ENCODE data around the gene METRN. TPM values are rescaled to one million over a fixed set of nuclear protein-coding genes. Genes with fewer than 3 reads are reported as not detected.

The METRN gene
- total RNA-seq, 1 experiment from 2014 or later: 69.5 TPM

DNA sequence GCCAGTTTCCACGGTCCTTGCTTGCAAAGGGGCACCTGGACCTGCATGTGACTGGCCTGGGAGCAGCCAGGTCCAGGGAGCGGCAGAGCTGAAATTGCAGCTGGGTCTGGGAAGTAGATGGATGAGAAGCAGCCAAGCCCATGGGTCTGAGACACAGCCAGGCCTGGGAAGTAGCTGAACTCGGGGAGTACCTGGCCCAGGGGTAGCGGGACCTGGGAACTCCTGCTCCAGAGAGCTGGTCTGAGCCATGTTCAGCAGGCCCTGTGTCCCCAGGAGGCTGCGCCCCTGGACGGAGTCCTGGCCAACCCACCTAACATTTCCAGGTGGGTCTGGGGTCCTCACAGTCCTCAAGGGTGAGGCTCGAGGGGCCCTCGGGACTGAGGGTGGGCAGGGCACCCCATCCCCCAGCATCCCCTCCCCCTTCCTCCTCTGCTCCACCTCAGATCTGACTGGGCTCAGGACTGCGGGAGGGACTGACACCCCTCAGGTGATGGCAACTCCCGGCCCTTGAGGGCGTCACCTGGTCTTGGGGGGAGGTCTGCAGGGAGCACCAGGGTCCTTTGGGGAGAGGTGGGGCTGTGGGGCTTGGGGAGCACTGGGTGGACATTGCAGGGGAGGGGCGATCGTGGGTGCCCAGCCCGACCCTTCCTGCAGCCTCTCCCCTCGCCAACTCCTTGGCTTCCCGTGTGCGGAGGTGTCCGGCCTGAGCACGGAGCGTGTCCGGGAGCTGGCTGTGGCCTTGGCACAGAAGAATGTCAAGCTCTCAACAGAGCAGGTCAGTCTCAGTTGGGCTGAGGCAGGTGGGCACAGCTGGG is 48.7 kb downstream of the METRN start:
- ChIA-PET CTCF (interaction anchor here (0.7 kb wide), 1 partner anchor 291 kb away, joined by 3 read pairs; no protein-coding TSS in a partner anchor), POLR2A (interaction anchor here (0.8 to 2.0 kb wide), 2 partner anchors 9 to 13 kb away, joined by 3 to 6 read pairs; no protein-coding TSS in a partner anchor)
- intact Hi-C loops (cut with micrococcal nuclease): no loop called here
- no TSS peak for BruUV-seq (replicated peaks)
- Mint-ChIP-seq H3K4me3 (ENCODE audit: unreplicated experiment) (no peak overlapping the region), H3K27me3 (ENCODE audit: insufficient read depth, unreplicated experiment) (no peaks in the 10 kb centered on the region), H3K36me3 (ENCODE audit: insufficient read depth, unreplicated experiment) (no peaks in the 10 kb centered on the region), H3K4me1 (ENCODE audit: insufficient read depth, unreplicated experiment) (peaks cover 10% of the 10 kb centered on the region), H3K9me3 (ENCODE audit: unreplicated experiment) (no peaks in the 10 kb centered on the region), H3K27ac (ENCODE audit: low read depth, unreplicated experiment) (no peak overlapping the region)
- DNase-seq (ENCODE audit: unreplicated experiment): no peak
- TF ChIP-seq, protein P1, sequence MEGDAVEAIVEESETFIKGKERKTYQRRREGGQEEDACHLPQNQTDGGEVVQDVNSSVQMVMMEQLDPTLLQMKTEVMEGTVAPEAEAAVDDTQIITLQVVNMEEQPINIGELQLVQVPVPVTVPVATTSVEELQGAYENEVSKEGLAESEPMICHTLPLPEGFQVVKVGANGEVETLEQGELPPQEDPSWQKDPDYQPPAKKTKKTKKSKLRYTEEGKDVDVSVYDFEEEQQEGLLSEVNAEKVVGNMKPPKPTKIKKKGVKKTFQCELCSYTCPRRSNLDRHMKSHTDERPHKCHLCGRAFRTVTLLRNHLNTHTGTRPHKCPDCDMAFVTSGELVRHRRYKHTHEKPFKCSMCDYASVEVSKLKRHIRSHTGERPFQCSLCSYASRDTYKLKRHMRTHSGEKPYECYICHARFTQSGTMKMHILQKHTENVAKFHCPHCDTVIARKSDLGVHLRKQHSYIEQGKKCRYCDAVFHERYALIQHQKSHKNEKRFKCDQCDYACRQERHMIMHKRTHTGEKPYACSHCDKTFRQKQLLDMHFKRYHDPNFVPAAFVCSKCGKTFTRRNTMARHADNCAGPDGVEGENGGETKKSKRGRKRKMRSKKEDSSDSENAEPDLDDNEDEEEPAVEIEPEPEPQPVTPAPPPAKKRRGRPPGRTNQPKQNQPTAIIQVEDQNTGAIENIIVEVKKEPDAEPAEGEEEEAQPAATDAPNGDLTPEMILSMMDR (IDR thresholded peaks at IDR 0.05; ENCODE audit: unreplicated experiment): no peak

DNA sequence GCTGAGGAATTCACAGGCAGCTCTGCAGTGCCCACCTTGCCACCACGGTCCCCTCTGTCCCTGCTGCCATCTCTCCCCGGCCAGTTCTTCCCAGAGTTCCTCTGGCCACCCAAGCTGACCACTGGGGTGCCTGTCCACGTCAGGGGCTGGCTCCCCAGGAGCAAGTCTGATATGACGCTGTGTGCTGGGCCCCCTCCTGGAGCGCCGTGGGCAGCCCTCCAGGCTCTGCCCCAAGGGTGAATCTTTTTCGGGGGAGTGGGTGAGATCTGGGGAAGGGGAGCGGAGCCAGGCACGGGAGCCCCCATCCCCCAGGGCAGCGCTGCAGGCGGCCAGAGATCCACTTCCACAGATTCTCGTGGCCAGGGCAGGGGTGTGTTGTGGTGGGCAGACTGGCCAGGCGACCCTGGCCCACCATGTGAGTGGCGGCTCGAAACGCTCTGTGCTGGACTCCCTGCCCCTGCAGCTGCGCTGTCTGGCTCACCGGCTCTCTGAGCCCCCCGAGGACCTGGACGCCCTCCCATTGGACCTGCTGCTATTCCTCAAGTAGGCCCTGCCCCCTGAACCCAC is 49.3 kb downstream of the METRN start:
- no peak for DNase-seq (ENCODE audit: unreplicated experiment)
- intact Hi-C loops (cut with micrococcal nuclease): no loop called here
- peaks cover 10% of the 10 kb centered on the region for H3K4me1 Mint-ChIP-seq (ENCODE audit: insufficient read depth, unreplicated experiment)
- BruUV-seq (replicated peaks): no TSS peak
- TF ChIP-seq, protein P1 (IDR thresholded peaks at IDR 0.05; ENCODE audit: unreplicated experiment): no peak
- no peak overlapping the region for H3K4me3 Mint-ChIP-seq (ENCODE audit: unreplicated experiment)
- ChIA-PET POLR2A (no interaction called here), CTCF (no interaction called here)
- H3K27me3 Mint-ChIP-seq (ENCODE audit: insufficient read depth, unreplicated experiment): no peaks in the 10 kb centered on the region
- no peaks in the 10 kb centered on the region for H3K36me3 Mint-ChIP-seq (ENCODE audit: insufficient read depth, unreplicated experiment)
- no peaks in the 10 kb centered on the region for H3K9me3 Mint-ChIP-seq (ENCODE audit: unreplicated experiment)
- H3K27ac Mint-ChIP-seq (ENCODE audit: low read depth, unreplicated experiment): no peak overlapping the region

DNA sequence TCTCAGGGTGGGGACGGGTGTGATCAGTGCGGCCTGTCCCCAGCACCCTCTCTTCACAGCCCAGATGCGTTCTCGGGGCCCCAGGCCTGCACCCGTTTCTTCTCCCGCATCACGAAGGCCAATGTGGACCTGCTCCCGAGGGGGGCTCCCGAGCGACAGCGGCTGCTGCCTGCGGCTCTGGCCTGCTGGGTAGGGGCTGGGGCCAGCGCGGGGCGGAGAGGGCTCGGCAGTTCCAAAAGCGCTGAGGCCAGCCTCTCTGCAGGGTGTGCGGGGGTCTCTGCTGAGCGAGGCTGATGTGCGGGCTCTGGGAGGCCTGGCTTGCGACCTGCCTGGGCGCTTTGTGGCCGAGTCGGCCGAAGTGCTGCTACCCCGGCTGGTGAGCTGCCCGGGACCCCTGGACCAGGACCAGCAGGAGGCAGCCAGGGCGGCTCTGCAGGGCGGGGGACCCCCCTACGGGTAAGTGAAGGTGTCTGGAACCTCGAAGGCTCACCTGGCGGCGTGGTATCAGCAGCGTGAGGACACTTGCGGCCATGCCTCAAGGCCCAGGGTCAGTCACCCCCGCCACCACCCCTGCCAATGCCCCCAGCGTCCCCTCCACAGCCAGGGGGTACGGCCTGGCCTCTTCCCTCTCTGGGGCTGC is 50.0 kb downstream of the METRN start:
- CTCF ChIA-PET: no interaction called here
- Mint-ChIP-seq H3K27me3 (ENCODE audit: insufficient read depth, unreplicated experiment) (no peaks in the 10 kb centered on the region), H3K4me3 (ENCODE audit: unreplicated experiment) (no peak overlapping the region), H3K4me1 (ENCODE audit: insufficient read depth, unreplicated experiment) (peaks cover 10% of the 10 kb centered on the region), H3K9me3 (ENCODE audit: unreplicated experiment) (no peaks in the 10 kb centered on the region), H3K27ac (ENCODE audit: low read depth, unreplicated experiment) (no peak overlapping the region), H3K36me3 (ENCODE audit: insufficient read depth, unreplicated experiment) (no peaks in the 10 kb centered on the region)
- TF ChIP-seq, protein P1 (IDR thresholded peaks at IDR 0.05; ENCODE audit: unreplicated experiment): no peak
- DNase-seq (ENCODE audit: unreplicated experiment): no peak
- no TSS peak for BruUV-seq (replicated peaks)
- intact Hi-C loops (cut with micrococcal nuclease): no loop called here
- POLR2A ChIA-PET: no interaction called here

DNA sequence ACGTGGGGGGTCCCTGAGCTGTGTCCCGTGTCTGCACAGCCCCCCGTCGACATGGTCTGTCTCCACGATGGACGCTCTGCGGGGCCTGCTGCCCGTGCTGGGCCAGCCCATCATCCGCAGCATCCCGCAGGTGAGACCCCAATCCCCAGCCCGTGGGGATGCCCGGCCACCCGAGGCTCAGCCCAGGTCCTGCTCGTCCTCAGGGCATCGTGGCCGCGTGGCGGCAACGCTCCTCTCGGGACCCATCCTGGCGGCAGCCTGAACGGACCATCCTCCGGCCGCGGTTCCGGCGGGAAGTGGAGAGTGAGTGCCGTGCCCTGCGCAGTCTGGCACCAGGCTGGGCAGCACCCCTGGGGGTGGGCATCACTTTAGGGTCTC is 50.6 kb downstream of the METRN start:
- DNase-seq (ENCODE audit: unreplicated experiment): no peak
- Mint-ChIP-seq H3K36me3 (ENCODE audit: insufficient read depth, unreplicated experiment) (no peaks in the 10 kb centered on the region), H3K27ac (ENCODE audit: low read depth, unreplicated experiment) (no peak overlapping the region), H3K4me1 (ENCODE audit: insufficient read depth, unreplicated experiment) (peaks cover 10% of the 10 kb centered on the region), H3K9me3 (ENCODE audit: unreplicated experiment) (no peaks in the 10 kb centered on the region), H3K27me3 (ENCODE audit: insufficient read depth, unreplicated experiment) (no peaks in the 10 kb centered on the region), H3K4me3 (ENCODE audit: unreplicated experiment) (no peak overlapping the region)
- intact Hi-C loops (cut with micrococcal nuclease): no loop called here
- ChIA-PET POLR2A (no interaction called here), CTCF (interaction anchor here (1.0 kb wide), 1 partner anchor 10 kb away, joined by 3 read pairs; no protein-coding TSS in a partner anchor)
- TF ChIP-seq, protein P1 (IDR thresholded peaks at IDR 0.05; ENCODE audit: unreplicated experiment): no peak
- no TSS peak for BruUV-seq (replicated peaks)
